Endothelial cell of umbilical vein (primary cell): Measurements from ENCODE around the gene GPR68. TPM values are rescaled to one million over a fixed set of nuclear protein-coding genes. Genes with fewer than 3 reads are reported as not detected.

ENCODE experiments used
- BruUV-seq: library from RNA; stranded (reverse); fragments of 400-500 nt; replicated peaks from 2 replicates; lab custom pipeline; 2021; lab: Mats Ljungman, UMichigan
- CTCF ChIA-PET: fragments of 300-600, 350-600 bp; sonication (Branson Sonifier 250); formaldehyde crosslinking; loops from one replicate; lab custom pipeline; 2021; ENCODE audit warnings: antibody characterized with exemption, inconsistent platforms; lab: Charles Lee
- POLR2A ChIA-PET: fragments of 300-600, 350-600 bp; sonication (Branson Sonifier 250); formaldehyde crosslinking; loops from one replicate; lab custom pipeline; 2021; ENCODE audit warnings: antibody characterized with exemption, inconsistent platforms; lab: Charles Lee
- DNase-seq: peaks from one replicate; pipeline ENCODE4 v3.0.0-alpha.2; 2011; ENCODE audit warnings: low read depth, low spot score
- FAIRE-seq: peaks from 2 replicates; lab custom pipeline; 2011; peaks lifted over from hg19 to GRCh38; lab: Jason Lieb, UNC
- H2AFZ ChIP-seq: 2 replicates; pipeline ENCODE4 v1.6.0; 2012; ENCODE audit warnings: low read depth, low read length, control low read depth, inconsistent platforms
- H3K27ac ChIP-seq: 2 replicates; pipeline ENCODE4 v1.5.1; 2011; ENCODE audit warnings: low read depth, mild to moderate bottlenecking, control low read depth, low read length, moderate library complexity; ENCODE audit not compliant: insufficient read depth
- H3K27me3 ChIP-seq, 2 experiments: 2 replicates each; pipeline versions ENCODE4 v1.6.0 to v1.6.1; 2011; ENCODE audit warnings: low read length in 2 of 2, mixed read lengths in 1 of 2; ENCODE audit not compliant: control insufficient read depth in 2 of 2, insufficient read depth in 2 of 2
- H3K36me3 ChIP-seq, 2 experiments: 2 replicates in 1 of 2; 3 replicates in 1 of 2; pipeline ENCODE4 v1.5.1; 2011; ENCODE audit warnings: low read length in 2 of 2, mild to moderate bottlenecking in 1 of 2, moderate library complexity in 1 of 2; ENCODE audit not compliant: control insufficient read depth in 2 of 2, insufficient read depth in 2 of 2; ENCODE audit errors: extremely low read depth in 1 of 2
- H3K4me1 ChIP-seq: 3 replicates; pipeline ENCODE4 v1.5.1; 2011; ENCODE audit warnings: mild to moderate bottlenecking, low read length; ENCODE audit not compliant: control insufficient read depth, insufficient read depth; ENCODE audit errors: extremely low read depth
- H3K4me2 ChIP-seq: 2 replicates; pipeline ENCODE4 v1.6.1; 2011; ENCODE audit warnings: low read length, control low read depth, mixed read lengths; ENCODE audit not compliant: insufficient read depth
- H3K4me3 ChIP-seq, 3 experiments: fragments of 200-600 bp in 1 of 3; sonication (generic), shearing (Covaris generic) in 1 of 3; replicated peaks in 1 of 3; 2 replicates each; pipeline ENCODE4 v1.5.1; 2011 to 2016; ENCODE audit warnings: control low read depth in 3 of 3, low read length in 3 of 3, mild to moderate bottlenecking in 2 of 3, inconsistent platforms in 1 of 3, low read depth in 1 of 3, moderate library complexity in 1 of 3; ENCODE audit not compliant: insufficient read depth in 1 of 3
- H3K79me2 ChIP-seq: 2 replicates; pipeline ENCODE4 v1.6.0; 2012; ENCODE audit warnings: low read length, inconsistent platforms; ENCODE audit not compliant: control insufficient read depth, insufficient read depth
- H3K9ac ChIP-seq: replicated peaks from 2 replicates; pipeline ENCODE3; 2011; ENCODE audit warnings: low read length, control low read depth; ENCODE audit not compliant: insufficient read depth; ENCODE audit errors: extremely low read depth
- H3K9me1 ChIP-seq: replicated peaks from 3 replicates; pipeline ENCODE4 v1.6.0; 2011; ENCODE audit warnings: mild to moderate bottlenecking, low read length; ENCODE audit not compliant: control insufficient read depth, insufficient read depth; ENCODE audit errors: extremely low read depth
- H3K9me3 ChIP-seq: replicated peaks from 2 replicates; pipeline ENCODE4 v1.5.1; 2012; ENCODE audit warnings: low read length, inconsistent platforms; ENCODE audit not compliant: control insufficient read depth, insufficient read depth
- H4K20me1 ChIP-seq: replicated peaks from 2 replicates; pipeline ENCODE3; 2011; ENCODE audit warnings: mild to moderate bottlenecking, low read length; ENCODE audit not compliant: control insufficient read depth, insufficient read depth; ENCODE audit errors: extremely low read depth
- CTCF ChIP-seq, 2 donors: IDR thresholded peaks; 1 replicate in 1 of 2; 2 replicates in 1 of 2; pipeline ENCODE4 v1.5.1; 2011; ENCODE audit warnings: low read length in 2 of 2, mild to moderate bottlenecking in 2 of 2, moderate library complexity in 2 of 2, control low read depth in 1 of 2, inconsistent platforms in 1 of 2, low read depth in 1 of 2; ENCODE audit not compliant: insufficient read depth in 1 of 2; ENCODE audit errors: extremely low read depth in 1 of 2
- EZH2 ChIP-seq: IDR thresholded peaks from 2 replicates; pipeline ENCODE4 v1.6.1; 2012; ENCODE audit warnings: borderline replicate concordance, low read depth, mild to moderate bottlenecking, moderate library complexity, low read length, inconsistent platforms; ENCODE audit not compliant: severe bottlenecking
- FOS ChIP-seq: IDR thresholded peaks from 2 replicates; pipeline ENCODE4 v1.6.1; 2011; ENCODE audit warnings: mild to moderate bottlenecking, low read length, moderate library complexity, borderline replicate concordance; ENCODE audit not compliant: insufficient read depth
- GATA2 ChIP-seq: IDR thresholded peaks from 2 replicates; pipeline ENCODE4 v1.7.0; 2011; ENCODE audit warnings: low read depth, mild to moderate bottlenecking, moderate library complexity, mixed read lengths, low read length; ENCODE audit not compliant: insufficient read length, insufficient read depth
- JUN ChIP-seq: IDR thresholded peaks from 2 replicates; pipeline ENCODE4 v1.6.1; 2011; ENCODE audit warnings: borderline replicate concordance, low read depth; ENCODE audit not compliant: insufficient read length, insufficient read depth
- MAX ChIP-seq: IDR thresholded peaks from 2 replicates; pipeline ENCODE4 v1.6.1; 2011; ENCODE audit not compliant: insufficient read depth, insufficient read length
- MYC ChIP-seq: IDR thresholded peaks from one replicate; pipeline ENCODE4 v1.6.1; 2011; ENCODE audit warnings: mild to moderate bottlenecking, low read depth, low read length
- POLR2A ChIP-seq: IDR thresholded peaks from 2 replicates; pipeline ENCODE4 v1.6.1; 2012; ENCODE audit warnings: low read depth, mild to moderate bottlenecking, control low read depth, low read length
- POLR2AphosphoS5 ChIP-seq: IDR thresholded peaks from 2 replicates; pipeline ENCODE4 v1.6.1; 2012; ENCODE audit warnings: low read depth, mild to moderate bottlenecking, control low read depth, low read length, moderate library complexity; ENCODE audit not compliant: insufficient read depth
- dilution Hi-C: fragments of 300-500 bp; cut with MboI; formaldehyde crosslinking; loops from one replicate; pipeline ENCODE4 v1.15.0; 2019; ENCODE audit warnings: low sequenced_read_pairs; ENCODE audit not compliant: extremely low pct_ligation_motif_present
- intact Hi-C: fragments of 100-400 bp; cut with micrococcal nuclease; formaldehyde crosslinking; loops from one replicate; pipeline ENCODE4 v1.10.0; 2022
- polyA plus RNA-seq, 4 experiments: library from polyadenylated mRNA; depleted of rRNA in 3 of 4; stranded (reverse) in 3 of 4; unstranded in 1 of 4; fragments of >200 nt; gene quantifications; 2 replicates each; pipeline versions ENCODE4 v1.2.1 to v1.2.3, GENCODE V29; 2011 to 2012; ENCODE audit warnings: missing spikeins in 1 of 4
- total RNA-seq: library from RNA; stranded (reverse); gene quantifications from 2 replicates; pipeline ENCODE4 v1.2.3, GENCODE V29; 2021

Gene GPR68
- total and polyA plus RNA-seq, 2 donors (not counting 3 experiments of a cell fraction or from before 2014, with no cell fraction given) = 0.24 to 0.36 TPM

- Histone ChIP-seq H4K20me1 (no peaks in the 10 kb centered on the region), H3K9me1 (no peaks in the 10 kb centered on the region), H3K27me3 (no peaks in the 10 kb centered on the region), H3K9ac (no peak overlapping the region), H3K36me3 (peaks cover 7 to 29% of the 10 kb centered on the region in 2 experiments), H3K79me2 (no peaks in the 10 kb centered on the region), H3K4me3 (no peak overlapping the region), H3K4me1 (no peaks in the 10 kb centered on the region), H3K4me2 (no peak overlapping the region), H2AFZ (no peak overlapping the region), H3K9me3 (no peaks in the 10 kb centered on the region), H3K27ac (no peak overlapping the region)
- no TSS peak for BruUV-seq
- DNase-seq = no peak
- intact Hi-C loops = no loop called here
- FAIRE-seq = no peak
- TF ChIP-seq EZH2 (no peak), POLR2AphosphoS5 (no peak), POLR2A (no peak), MAX (no peak), FOS (no peak), CTCF (IDR thresholded peaks at IDR 0.05; ENCODE audit: extremely low read depth in 1 of 2, insufficient read depth in 1 of 2, low read depth in 1 of 2, low read length in 2 of 2) (no peak), MYC (no peak), JUN (no peak), GATA2 (no peak)
- dilution Hi-C loops = loop anchor here (25.0 kb wide), 1 partner anchor 371 kb away; no protein-coding TSS in a partner anchor
- ChIA-PET CTCF (no interaction called here), POLR2A (no interaction called here)
These were observed 38.6 kb upstream of the GPR68 start for GRCh38 chr14:91282954-91283645.
